ENCODE measurements around the gene COL15A1. TPM values are rescaled to one million over a fixed set of nuclear protein-coding genes. Genes with fewer than 3 reads are reported as not detected.

Gene COL15A1
- total and polyA plus RNA-seq, 2 of the 8 experiments (the other 6 are each of a cell fraction or from before 2014, with no cell fraction given), result 0.12 to 0.15 TPM

GRCh38 chr9:98968601-98969337 is 25.1 kb downstream of the COL15A1 start (continued):
- TF ChIP-seq RBBP5 (IDR thresholded peaks at IDR 0.05; ENCODE audit: borderline replicate concordance, low read depth, low read length), result no peak
- TF ChIP-seq, protein P1, sequence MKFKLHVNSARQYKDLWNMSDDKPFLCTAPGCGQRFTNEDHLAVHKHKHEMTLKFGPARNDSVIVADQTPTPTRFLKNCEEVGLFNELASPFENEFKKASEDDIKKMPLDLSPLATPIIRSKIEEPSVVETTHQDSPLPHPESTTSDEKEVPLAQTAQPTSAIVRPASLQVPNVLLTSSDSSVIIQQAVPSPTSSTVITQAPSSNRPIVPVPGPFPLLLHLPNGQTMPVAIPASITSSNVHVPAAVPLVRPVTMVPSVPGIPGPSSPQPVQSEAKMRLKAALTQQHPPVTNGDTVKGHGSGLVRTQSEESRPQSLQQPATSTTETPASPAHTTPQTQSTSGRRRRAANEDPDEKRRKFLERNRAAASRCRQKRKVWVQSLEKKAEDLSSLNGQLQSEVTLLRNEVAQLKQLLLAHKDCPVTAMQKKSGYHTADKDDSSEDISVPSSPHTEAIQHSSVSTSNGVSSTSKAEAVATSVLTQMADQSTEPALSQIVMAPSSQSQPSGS (IDR thresholded peaks at IDR 0.05; ENCODE audit: low read length), result no peak
- no peak for TF ChIP-seq POLR2AphosphoS5 (IDR thresholded peaks at IDR 0.05; ENCODE audit: low read depth, low read length)
- TF ChIP-seq KDM1A (IDR thresholded peaks at IDR 0.05; ENCODE audit: borderline replicate concordance, low read length), result no peak
- TF ChIP-seq FOSL1 (IDR thresholded peaks at IDR 0.05; ENCODE audit: insufficient read depth, low read depth, low read length), result no peak

Measured in H1 (cell line).